H9 (cell line): ENCODE measurements around the gene PAOX. TPM values are rescaled to one million over a fixed set of nuclear protein-coding genes. Genes with fewer than 3 reads are reported as not detected.

Experiments
- DNase-seq: peaks from one replicate; pipeline ENCODE4 v3.0.0-alpha.2; 2017
- H2AFZ ChIP-seq: one replicate; pipeline ENCODE4 v1.6.1; 2013; ENCODE audit warnings: mild to moderate bottlenecking, low read length, control low read depth, moderate library complexity
- H2AK5ac ChIP-seq: 2 replicates; pipeline ENCODE4 v1.6.1; 2013; ENCODE audit warnings: low read length, control low read depth, mixed read lengths; ENCODE audit not compliant: insufficient read length
- H2BK120ac ChIP-seq: one replicate; pipeline ENCODE4 v1.6.1; 2013; ENCODE audit warnings: low read depth, mild to moderate bottlenecking, low read length, control low read depth, inconsistent platforms; ENCODE audit not compliant: poor library complexity, severe bottlenecking
- H2BK12ac ChIP-seq: 2 replicates; pipeline ENCODE4 v1.6.1; 2013; ENCODE audit warnings: low read length, control low read depth, mixed read lengths, low read depth; ENCODE audit not compliant: insufficient read length
- H2BK15ac ChIP-seq: 2 replicates; pipeline ENCODE4 v1.6.1; 2013; ENCODE audit warnings: low read depth, low read length, control low read depth
- H2BK20ac ChIP-seq: one replicate; pipeline ENCODE4 v1.6.1; 2013; ENCODE audit warnings: low read depth, mild to moderate bottlenecking, low read length, control low read depth, inconsistent platforms; ENCODE audit not compliant: poor library complexity, severe bottlenecking
- H2BK5ac ChIP-seq: 2 replicates; pipeline ENCODE4 v1.6.1; 2013; ENCODE audit warnings: low read length, control low read depth, mixed read lengths; ENCODE audit not compliant: insufficient read length
- H3K14ac ChIP-seq: 2 replicates; pipeline ENCODE4 v1.6.1; 2013; ENCODE audit warnings: low read length, control low read depth; ENCODE audit not compliant: insufficient read depth
- H3K18ac ChIP-seq: 2 replicates; pipeline ENCODE4 v1.6.1; 2013; ENCODE audit warnings: low read depth, mild to moderate bottlenecking, mixed read lengths, low read length, control low read depth; ENCODE audit not compliant: insufficient read length
- H3K23ac ChIP-seq: 2 replicates; pipeline ENCODE4 v1.6.1; 2013; ENCODE audit warnings: low read length, control low read depth, mixed read lengths, low read depth; ENCODE audit not compliant: insufficient read length
- H3K23me2 ChIP-seq: 2 replicates; pipeline ENCODE4 v1.6.1; 2013; ENCODE audit warnings: low read depth, mild to moderate bottlenecking, mixed read lengths, low read length, control low read depth; ENCODE audit not compliant: insufficient read length, poor library complexity, severe bottlenecking
- H3K27ac ChIP-seq: 2 replicates; pipeline ENCODE4 v1.5.1; 2013; ENCODE audit warnings: low read length, control low read depth, mixed read lengths, low read depth; ENCODE audit not compliant: insufficient read length
- H3K27me3 ChIP-seq: 2 replicates; pipeline ENCODE4 v1.6.1; 2013; ENCODE audit warnings: low read length, control low read depth, inconsistent platforms; ENCODE audit not compliant: insufficient read depth
- H3K4ac ChIP-seq: 2 replicates; pipeline ENCODE4 v1.6.1; 2013; ENCODE audit warnings: low read depth, mild to moderate bottlenecking, control low read depth, inconsistent platforms, low read length, moderate library complexity
- H3K4me1 ChIP-seq: 2 replicates; pipeline ENCODE4 v1.6.1; 2013; ENCODE audit warnings: low read length, control low read depth, inconsistent platforms; ENCODE audit not compliant: insufficient read depth
- H3K4me2 ChIP-seq: 2 replicates; pipeline ENCODE4 v1.6.1; 2013; ENCODE audit warnings: low read length, control low read depth, mixed read lengths; ENCODE audit not compliant: insufficient read length, insufficient read depth
- H3K56ac ChIP-seq: 2 replicates; pipeline ENCODE4 v1.6.1; 2013; ENCODE audit warnings: low read depth, mild to moderate bottlenecking, mixed read lengths, low read length, control low read depth; ENCODE audit not compliant: insufficient read length
- H3K79me1 ChIP-seq: 2 replicates; pipeline ENCODE4 v1.6.1; 2013; ENCODE audit warnings: low read depth, mild to moderate bottlenecking, moderate library complexity, low read length, control low read depth, inconsistent platforms; ENCODE audit not compliant: insufficient read depth, poor library complexity, severe bottlenecking
- H3K79me2 ChIP-seq: 2 replicates; pipeline ENCODE4 v1.6.1; 2013; ENCODE audit warnings: low read length, control low read depth, inconsistent platforms; ENCODE audit not compliant: insufficient read depth
- H3K9ac ChIP-seq: 2 replicates; pipeline ENCODE4 v1.6.1; 2013; ENCODE audit warnings: low read length, control low read depth, mixed read lengths; ENCODE audit not compliant: insufficient read length; ENCODE audit errors: extremely low read depth
- H3K9me3 ChIP-seq: one replicate; pipeline ENCODE4 v1.6.1; 2013; ENCODE audit warnings: low read depth, low read length, inconsistent platforms; ENCODE audit not compliant: control insufficient read depth
- H3T11ph ChIP-seq: one replicate; pipeline ENCODE4 v1.6.1; 2013; ENCODE audit warnings: mild to moderate bottlenecking, low read length, control low read depth, inconsistent platforms
- H4K20me1 ChIP-seq: one replicate; pipeline ENCODE4 v1.6.1; 2013; ENCODE audit not compliant: control insufficient read depth, insufficient read length, insufficient read depth
- H4K5ac ChIP-seq: 2 replicates; pipeline ENCODE4 v1.6.1; 2013; ENCODE audit warnings: low read depth, mild to moderate bottlenecking, mixed read lengths, low read length, control low read depth; ENCODE audit not compliant: insufficient read length
- H4K8ac ChIP-seq: replicated peaks from 2 replicates; pipeline ENCODE4 v1.6.1; 2013; ENCODE audit warnings: low read length, control low read depth, mixed read lengths, low read depth; ENCODE audit not compliant: insufficient read length
- H4K91ac ChIP-seq: 2 replicates; pipeline ENCODE4 v1.6.1; 2013; ENCODE audit warnings: low read depth, mild to moderate bottlenecking, moderate library complexity, mixed read lengths, low read length, control low read depth; ENCODE audit not compliant: insufficient read length
- H3K27ac Mint-ChIP-seq, 3 experiments: 2 replicates in 2 of 3; 3 replicates in 1 of 3; pipeline ENCODE4 v1.8.0; 2020 to 2021; ENCODE audit warnings: mixed read lengths in 3 of 3, mild to moderate bottlenecking in 1 of 3, moderate library complexity in 1 of 3
- H3K27me3 Mint-ChIP-seq: 2 replicates; pipeline ENCODE4 v1.8.0; 2021; ENCODE audit warnings: low read depth, mild to moderate bottlenecking, moderate library complexity, mixed read lengths
- H3K36me3 Mint-ChIP-seq, 3 experiments: 2 replicates in 2 of 3; 3 replicates in 1 of 3; pipeline ENCODE4 v1.8.0; 2020 to 2021; ENCODE audit warnings: low read depth in 3 of 3, mixed read lengths in 3 of 3; ENCODE audit not compliant: insufficient read depth in 1 of 3
- H3K4me1 Mint-ChIP-seq, 2 experiments: 2 replicates each; pipeline ENCODE4 v1.8.0; 2020; ENCODE audit warnings: mixed read lengths in 2 of 2
- H3K4me3 Mint-ChIP-seq, 2 experiments: 2 replicates in 1 of 2; 3 replicates in 1 of 2; pipeline ENCODE4 v1.8.0; 2020 to 2021; ENCODE audit warnings: mild to moderate bottlenecking in 2 of 2, mixed read lengths in 2 of 2, moderate library complexity in 1 of 2
- H3K9me3 Mint-ChIP-seq, 2 experiments: 2 replicates in 1 of 2; 3 replicates in 1 of 2; pipeline ENCODE4 v1.8.0; 2020; ENCODE audit warnings: mild to moderate bottlenecking in 2 of 2, mixed read lengths in 2 of 2, moderate library complexity in 1 of 2
- WGBS: extraction: QIAGEN DNeasy Blood & Tissue Kit; methylation state at CpG from one replicate; pipeline ENCODE4 v1.1.7; 2013; ENCODE audit warnings: missing lambda C conversion rate, low lambda C conversion rate, mixed read lengths; ENCODE audit not compliant: insufficient read length; ENCODE audit errors: extremely low coverage; 5-methylcytosine and 5-hydroxymethylcytosine counted together
- total RNA-seq: library from RNA; stranded (reverse); gene quantifications from 2 replicates; pipeline ENCODE4 v1.2.1, GENCODE V29; 2021
- TF ChIP-seq, protein P1 (sequence below): fragments of 200-600 bp; sonication (generic); conservative IDR thresholded peaks from 3 replicates; pipeline ENCODE4 v1.8.0; 2021; ENCODE audit warnings: antibody characterized with exemption, mild to moderate bottlenecking

Gene PAOX
- total RNA-seq, 1 experiment from 2014 or later = 5.6 TPM

DNA sequence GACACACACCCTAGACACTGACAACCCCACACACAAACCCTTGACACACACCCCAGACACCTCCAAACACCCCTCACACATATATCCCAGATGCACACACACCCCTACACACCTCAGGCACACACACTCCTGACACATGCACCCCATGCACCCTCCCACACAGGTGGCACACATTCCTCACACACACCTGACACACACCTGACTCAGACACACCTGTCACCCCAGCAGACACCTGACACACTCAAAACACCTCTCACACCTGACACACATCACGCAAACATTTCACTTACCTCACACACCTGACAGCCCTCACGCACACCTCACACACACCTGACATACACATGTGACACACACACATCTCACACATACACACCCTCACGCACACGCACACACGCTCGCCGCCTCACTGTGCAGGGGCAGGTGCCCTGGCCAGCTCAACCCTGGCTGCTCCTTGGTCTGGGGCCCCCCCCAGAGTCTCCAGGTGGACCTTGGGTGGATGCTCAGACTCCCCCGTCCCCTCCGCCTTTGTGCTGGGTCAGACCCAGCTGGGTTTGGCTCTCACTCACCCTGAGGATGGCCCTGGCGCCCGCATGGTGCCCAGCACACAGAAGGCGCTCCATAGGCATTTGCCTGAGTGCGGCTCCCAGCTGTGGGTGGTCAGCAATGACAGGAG is 39.2 kb upstream of the PAOX start:
- no peak overlapping the region for H3K27ac Mint-ChIP-seq
- Histone ChIP-seq H4K91ac (no peak overlapping the region), H2AFZ (no peak overlapping the region), H3T11ph (no peak overlapping the region), H3K14ac (no peak overlapping the region), H3K4me1 (peaks cover 2% of the 10 kb centered on the region; the same call in 1 of the 2 replicates), H4K5ac (no peak overlapping the region), H3K79me2 (no peaks in the 10 kb centered on the region), H4K20me1 (no peaks in the 10 kb centered on the region), H3K4ac (no peak overlapping the region), H2BK15ac (no peak overlapping the region), H3K4me2 (no peak overlapping the region), H2BK20ac (no peak overlapping the region), H2AK5ac (no peak overlapping the region), H3K9me3 (no peaks in the 10 kb centered on the region), H2BK12ac (no peak overlapping the region), H3K23me2 (peaks cover 7% of the 10 kb centered on the region), H3K23ac (no peak overlapping the region), H4K8ac (no peak overlapping the region), H3K79me1 (no peaks in the 10 kb centered on the region), H2BK5ac (no peak overlapping the region), H3K18ac (no peak overlapping the region), H2BK120ac (no peak overlapping the region), H3K27me3 (peaks cover 26% of the 10 kb centered on the region), H3K56ac (no peak overlapping the region), H3K27ac (no peak overlapping the region), H3K9ac (no peak overlapping the region)
- H3K9me3 Mint-ChIP-seq = no peaks in the 10 kb centered on the region; a peak in 1 of 5 replicates
- no peak for DNase-seq
- 100% methylated on average over 1 of the region's 13 CpGs for WGBS
- peaks cover 7 to 8% of the 10 kb centered on the region in 2 experiments for H3K4me1 Mint-ChIP-seq
- TF ChIP-seq, protein P1, sequence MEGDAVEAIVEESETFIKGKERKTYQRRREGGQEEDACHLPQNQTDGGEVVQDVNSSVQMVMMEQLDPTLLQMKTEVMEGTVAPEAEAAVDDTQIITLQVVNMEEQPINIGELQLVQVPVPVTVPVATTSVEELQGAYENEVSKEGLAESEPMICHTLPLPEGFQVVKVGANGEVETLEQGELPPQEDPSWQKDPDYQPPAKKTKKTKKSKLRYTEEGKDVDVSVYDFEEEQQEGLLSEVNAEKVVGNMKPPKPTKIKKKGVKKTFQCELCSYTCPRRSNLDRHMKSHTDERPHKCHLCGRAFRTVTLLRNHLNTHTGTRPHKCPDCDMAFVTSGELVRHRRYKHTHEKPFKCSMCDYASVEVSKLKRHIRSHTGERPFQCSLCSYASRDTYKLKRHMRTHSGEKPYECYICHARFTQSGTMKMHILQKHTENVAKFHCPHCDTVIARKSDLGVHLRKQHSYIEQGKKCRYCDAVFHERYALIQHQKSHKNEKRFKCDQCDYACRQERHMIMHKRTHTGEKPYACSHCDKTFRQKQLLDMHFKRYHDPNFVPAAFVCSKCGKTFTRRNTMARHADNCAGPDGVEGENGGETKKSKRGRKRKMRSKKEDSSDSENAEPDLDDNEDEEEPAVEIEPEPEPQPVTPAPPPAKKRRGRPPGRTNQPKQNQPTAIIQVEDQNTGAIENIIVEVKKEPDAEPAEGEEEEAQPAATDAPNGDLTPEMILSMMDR = no peak
- H3K27me3 Mint-ChIP-seq = peaks cover 23% of the 10 kb centered on the region
- H3K4me3 Mint-ChIP-seq = no peak overlapping the region
- no peaks in the 10 kb centered on the region; a peak in 1 of 7 replicates for H3K36me3 Mint-ChIP-seq
